HG03095 (cell line): ENCODE results near the gene SULT2A1.
"Not testable (repeated sequence)": the region's sequence is repeated elsewhere in the genome, so short reads cannot be mapped to it uniquely, and the experiment has no call there.

ENCODE experiments used
- ATAC-seq: cut with Tn5 transposase; IDR thresholded peaks from one replicate; pipeline ENCODE4 v1.9.1; 2021; ENCODE audit warnings: moderate library complexity; ENCODE audit not compliant: unreplicated experiment

The SULT2A1 gene

DNA sequence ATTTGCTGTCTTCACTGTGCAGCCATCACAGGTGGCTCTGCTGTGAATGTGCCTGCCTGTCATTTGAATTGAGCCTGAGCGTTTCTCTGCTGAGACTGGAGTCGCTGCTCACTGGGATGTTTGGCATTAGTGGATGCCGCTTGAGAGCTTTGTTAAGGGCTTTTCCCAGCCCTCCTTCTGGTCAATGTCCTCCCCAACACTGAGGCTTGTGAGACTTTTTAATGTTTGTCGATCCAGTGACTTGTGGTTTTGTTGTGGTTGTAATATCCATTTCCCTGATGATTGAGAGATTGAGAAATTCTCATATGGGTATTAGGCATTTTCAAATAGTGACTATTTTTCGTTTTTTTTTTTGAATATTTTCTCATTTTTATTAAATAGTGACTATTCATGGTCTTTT, 24.5 kb downstream of the SULT2A1 start:
- no peak for ATAC-seq

DNA sequence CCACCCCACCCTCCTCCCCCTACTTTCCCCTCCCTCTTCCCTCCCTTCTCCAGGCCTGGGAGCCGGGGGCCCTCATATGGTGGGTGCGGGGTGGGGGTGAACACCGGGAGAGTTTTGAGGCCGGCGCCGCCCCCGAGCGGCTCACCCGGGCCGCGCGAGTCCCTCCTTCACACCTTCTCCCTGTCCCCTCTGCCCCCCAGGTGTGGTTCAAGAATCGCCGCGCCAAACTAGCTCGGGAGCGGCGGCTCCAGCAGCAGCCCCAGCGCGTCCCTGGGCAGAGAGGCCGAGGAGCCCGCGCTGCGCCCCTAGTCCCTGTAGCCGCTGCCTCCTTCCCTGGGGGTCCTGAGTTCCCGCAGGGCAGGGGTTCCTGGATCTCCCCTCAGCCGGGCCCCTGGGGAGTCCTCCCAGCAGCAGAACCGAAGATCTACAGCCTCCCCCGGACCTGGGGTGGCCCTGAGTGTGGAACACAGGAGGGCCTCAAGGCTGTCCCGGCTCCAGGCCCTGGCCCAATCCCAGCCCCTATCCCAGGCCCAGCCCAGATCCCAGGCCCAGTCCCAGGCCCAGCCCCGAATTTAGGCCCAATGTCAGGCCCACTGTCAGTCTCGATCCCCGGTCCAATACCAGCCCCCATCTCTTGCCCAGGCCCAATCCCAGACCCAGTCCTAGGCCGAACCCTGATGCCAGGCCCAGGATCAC, 25.4 kb downstream of the SULT2A1 start:
- no peak for ATAC-seq

DNA sequence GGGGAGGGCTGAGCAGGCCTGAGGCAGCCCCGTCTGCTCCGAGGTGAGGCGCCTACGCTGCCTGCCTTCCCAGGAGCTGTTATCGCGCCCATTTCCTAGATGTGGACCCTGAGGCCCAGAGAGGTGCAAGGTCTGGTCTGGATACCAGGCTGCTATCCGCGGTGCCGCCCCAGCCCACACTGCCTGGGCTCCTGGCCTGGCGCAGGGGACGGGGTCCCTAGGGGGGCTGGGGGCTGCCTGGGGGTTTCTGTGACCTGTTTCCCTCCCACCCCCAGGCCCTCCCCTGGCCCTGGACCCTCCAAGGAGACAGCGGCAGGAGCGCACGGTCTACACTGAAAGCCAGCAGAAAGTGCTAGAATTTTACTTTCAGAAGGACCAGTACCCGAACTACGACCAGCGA, 26.3 kb downstream of the SULT2A1 start:
- not testable (repeated sequence) for ATAC-seq

DNA sequence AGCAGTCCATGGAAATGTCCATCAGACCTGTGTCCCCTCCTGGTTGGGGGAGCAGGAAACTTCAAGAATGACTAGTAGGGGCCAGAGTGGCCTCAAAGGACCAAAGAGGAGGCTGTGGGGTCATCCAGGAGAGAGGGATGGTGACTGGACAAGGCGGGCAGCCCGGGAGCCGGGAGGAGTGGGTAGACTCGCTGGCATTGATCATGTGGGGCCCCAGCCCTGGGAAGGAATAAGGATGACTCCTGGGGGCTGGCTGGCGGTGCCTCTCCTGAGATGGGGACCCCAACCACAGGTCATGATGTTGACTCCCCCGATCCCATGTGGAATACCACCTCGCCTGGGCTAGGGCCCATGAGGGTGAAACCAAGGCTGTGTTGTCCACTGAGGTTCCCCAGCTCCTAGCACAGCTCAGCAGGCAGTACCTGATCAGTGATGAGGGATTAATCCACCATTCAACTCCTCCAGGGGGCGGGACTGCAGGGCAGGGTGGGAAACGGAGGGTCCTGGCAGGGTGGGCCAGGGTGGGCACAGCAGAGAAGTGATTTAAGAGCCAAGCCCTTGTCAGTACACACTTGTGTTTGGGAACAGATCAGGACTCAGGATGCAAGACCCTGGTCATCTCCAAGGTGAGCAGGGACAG, 27.3 kb downstream of the SULT2A1 start, which contains the start of gene TPRX2:
TSS of gene TPRX2 (plus strand) at position 590 of the 640 bp plus-strand sequence. CDS start at position 602, 12 bp downstream.
- not testable (repeated sequence) for ATAC-seq

DNA sequence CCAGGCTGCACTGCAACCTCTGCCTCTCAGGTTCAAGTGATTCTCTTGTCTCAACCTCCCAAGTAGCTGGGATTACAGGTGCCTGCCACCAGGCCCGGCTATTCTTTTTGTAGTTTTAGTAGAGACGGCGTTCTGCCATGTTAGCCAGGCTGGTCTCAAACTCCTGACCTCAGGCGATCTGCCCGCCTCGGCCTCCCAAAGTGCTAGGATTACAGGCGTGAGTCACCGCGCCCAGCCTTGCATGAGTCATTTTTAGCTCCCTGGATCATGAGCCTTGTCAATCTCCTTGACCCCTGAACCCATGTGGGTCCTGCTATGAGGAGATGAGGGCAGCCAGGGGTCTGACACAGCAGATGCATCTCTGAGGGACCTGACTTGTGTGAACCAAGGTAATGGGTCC, 27.9 kb downstream of the SULT2A1 start:
- ATAC-seq, result not testable (repeated sequence)

DNA sequence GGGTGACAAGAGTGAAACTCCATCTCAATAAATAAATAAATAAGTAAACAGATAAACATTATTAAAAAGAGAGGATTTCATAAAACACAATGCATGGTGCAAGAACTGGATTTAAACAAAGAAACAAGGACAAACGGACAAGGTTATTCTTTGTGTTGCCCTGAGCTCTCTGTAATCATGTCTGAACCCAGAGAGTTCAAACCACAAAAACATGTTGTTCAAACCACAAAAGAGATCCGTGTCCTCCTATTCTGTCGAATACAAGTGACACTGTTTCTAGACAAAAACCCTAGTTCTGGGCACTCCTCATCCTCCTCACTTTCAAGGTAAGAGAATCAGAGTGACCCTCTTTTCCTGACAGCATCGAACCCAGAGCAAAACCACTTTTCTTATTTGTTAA, 31.7 kb downstream of the SULT2A1 start:
- no peak for ATAC-seq

DNA sequence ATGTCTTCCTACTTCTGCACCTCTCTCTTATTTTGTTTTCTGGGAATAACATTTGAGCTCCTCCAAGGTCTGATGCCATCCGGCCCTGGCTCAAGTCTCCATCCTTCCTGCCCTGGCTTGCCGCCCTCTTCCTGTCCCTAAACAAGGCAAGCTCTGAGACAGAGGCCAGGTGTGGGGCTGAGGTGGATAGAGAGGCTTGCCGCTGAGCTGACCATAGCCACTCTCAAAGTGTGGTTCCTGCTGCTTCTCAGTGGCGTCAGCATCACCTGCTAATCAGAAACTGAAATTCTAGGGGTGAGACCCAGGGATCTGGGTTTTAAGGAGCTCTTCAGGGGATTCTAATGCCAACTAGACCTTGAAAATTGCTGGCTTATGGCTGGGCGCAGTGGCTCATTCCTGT, 33.1 kb downstream of the SULT2A1 start:
- no peak for ATAC-seq

DNA sequence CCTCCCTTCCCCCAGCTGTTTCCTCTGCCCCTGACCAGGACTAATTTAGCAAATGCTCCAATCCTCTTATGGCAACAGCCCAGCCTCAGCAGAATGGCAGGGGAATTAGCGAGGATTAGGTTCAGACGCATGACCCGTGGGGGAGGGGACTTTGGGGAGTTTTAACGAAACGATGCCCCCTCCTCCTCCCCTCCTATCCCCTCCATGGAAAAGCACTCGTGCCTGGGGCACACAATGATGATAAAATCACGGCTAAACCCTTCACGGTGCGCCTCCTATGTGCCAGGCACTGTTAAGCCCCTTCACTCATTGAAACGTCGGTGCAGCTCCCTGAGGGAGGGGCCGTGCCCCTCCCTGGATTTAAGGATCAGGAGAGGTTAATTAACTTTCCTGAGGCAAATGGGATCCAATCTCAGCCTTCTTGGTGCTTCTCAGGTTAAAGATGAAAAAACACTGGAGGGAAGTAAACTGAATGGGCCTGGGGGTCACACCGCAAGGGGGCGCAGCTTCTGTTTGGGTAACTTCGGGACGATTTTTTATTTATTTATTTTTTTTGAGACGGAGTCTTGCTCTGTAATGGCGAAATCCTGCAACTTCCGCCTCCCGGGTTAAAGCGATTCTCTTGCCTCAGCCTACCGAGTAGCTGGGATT, 37.2 kb downstream of the SULT2A1 start:
- no peak for ATAC-seq

DNA sequence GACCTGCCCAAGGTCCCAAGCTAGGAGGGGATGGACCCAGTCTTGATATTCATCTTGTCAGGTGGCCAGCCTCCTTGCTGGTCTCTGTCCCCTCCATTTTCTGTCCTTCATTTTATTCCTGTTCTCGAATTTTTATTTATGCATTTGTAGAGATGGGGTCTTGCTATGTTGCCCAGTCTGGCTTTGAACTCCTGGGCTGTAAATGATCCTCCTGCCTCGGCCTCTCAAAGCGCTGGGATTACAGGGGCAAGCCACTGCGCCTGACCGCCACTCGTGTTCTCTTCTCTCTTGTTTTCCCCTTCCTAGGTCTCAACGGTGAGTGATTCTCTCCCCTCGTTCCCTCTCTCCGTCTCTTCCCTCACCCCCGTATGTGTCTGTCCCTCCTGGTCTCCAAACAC, 37.7 kb downstream of the SULT2A1 start:
- ATAC-seq, result no peak

DNA sequence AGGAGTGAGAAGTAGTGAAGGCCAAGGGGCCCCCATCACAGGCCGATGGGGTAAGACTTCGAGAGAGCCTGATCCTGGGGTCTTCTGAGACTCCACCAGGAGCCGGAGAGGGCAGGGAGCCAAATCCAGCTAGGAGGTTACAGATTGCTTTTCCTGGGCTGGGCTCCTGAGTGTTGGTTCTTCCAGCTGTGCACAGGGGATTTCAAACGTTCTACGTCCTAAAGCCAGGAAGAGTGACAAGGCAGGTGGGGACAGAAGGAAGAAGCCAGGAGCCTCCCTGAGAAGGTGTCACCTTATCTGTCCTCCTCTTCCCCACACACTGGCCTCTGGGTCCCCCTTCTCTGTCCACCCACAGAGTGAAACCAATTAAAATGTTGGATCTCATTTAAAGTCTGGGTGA, 43.2 kb downstream of the SULT2A1 start:
- no peak for ATAC-seq

DNA sequence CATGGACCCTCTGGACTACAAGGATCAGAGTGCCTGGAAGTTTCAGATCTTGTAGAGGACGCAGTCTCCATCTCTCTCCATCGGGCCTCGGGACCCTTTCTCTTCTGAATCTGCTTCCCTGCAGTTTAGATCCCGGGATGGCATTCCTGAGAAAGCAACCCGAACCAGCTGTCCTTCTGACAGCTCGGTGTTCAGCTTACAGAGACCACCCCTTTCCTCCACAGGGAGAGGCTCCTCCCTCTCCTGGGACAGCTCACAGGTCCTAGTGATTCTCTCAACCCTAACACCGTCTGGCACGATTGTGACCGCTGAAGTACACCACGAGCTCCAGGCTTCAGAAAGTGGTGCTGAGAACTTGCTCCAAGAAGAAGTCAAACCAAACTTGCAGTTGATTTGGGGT, 46.2 kb downstream of the SULT2A1 start:
- no peak for ATAC-seq

DNA sequence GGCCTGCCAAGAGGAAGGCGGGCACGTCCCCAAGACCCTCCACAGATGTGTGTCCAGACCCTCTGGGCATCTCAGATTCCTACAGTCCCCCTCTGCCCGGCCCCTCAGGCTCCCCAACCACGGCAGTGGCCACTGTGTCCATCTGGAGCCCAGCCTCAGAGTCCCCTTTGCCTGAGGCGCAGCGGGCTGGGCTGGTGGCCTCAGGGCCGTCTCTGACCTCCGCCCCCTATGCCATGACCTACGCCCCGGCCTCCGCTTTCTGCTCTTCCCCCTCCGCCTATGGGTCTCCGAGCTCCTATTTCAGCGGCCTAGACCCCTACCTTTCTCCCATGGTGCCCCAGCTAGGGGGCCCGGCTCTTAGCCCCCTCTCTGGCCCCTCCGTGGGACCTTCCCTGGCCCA, 46.7 kb downstream of the SULT2A1 start:
- no peak for ATAC-seq

DNA sequence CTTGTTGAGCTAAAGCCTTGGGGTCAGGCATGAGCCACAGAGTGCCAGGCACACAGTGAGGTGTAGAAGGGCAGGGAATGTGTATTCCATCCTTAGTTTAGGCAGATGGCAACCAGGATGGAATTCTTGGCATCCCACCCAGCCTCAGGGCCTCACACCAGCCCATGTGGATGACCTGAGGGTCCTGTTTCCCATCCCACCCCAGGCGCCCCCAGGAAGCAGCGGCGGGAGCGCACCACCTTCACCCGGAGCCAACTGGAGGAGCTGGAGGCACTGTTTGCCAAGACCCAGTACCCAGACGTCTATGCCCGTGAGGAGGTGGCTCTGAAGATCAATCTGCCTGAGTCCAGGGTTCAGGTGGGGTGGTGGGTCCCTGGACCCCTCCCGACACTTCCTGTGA, 50.1 kb downstream of the SULT2A1 start:
- ATAC-seq, result no peak

DNA sequence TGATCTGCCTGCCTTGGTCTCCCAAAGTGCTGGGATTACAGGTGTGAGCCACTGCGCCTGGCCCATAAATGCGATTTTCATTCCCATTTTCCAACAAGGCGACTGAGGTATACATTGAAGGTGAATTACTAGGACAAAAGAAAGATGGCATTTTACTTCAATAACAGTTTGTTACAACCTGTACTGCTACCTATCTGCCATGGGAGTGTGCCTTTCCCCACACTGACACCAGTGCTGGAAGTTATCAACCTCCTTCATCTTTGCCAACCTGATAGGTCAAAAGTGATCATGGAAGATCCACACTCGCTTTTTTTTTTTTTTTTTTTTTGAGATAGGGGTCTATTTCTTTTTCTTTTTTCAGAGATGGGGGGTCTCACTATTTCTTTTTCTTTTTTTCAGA, 53.4 kb downstream of the SULT2A1 start:
- no peak for ATAC-seq

DNA sequence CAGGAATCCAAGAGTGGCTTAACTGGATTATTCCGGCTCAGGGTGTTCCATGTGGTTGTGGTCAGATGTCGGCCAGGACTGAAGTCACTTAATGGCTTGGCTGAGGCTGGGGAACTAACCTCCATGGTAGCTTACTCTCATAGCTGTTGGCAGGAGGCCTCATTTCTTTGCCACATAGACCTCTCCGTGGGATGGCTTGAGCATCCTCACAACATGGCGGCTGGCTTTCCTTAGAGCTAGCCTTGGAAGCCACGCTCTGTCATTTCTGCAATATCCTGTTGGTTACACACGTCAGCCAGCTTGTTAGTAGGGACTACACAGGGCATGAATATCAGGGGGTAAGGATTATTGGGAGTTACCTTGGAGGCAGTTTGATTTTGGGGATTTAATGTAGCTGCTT, 59.3 kb downstream of the SULT2A1 start:
- no peak for ATAC-seq

DNA sequence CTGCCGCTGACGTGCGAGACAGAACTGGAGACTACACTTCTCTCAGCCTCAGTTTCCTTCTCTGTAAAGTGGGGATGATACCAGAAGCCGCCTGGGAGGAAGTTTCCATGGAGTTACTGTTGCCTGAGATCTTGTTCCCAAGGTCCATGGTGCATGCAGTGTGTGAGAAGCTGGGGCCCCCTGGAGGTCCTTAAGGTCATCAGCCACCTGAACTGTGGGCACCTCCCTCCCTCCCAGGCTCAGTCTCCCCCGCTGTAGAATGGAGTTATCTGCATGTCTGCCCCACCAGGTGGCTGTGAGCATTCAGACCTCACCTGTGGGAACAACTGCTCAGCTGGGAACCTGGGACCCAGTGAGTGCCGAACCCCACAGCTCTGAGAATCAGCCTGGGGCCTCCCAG, 61.7 kb downstream of the SULT2A1 start:
- no peak for ATAC-seq

DNA sequence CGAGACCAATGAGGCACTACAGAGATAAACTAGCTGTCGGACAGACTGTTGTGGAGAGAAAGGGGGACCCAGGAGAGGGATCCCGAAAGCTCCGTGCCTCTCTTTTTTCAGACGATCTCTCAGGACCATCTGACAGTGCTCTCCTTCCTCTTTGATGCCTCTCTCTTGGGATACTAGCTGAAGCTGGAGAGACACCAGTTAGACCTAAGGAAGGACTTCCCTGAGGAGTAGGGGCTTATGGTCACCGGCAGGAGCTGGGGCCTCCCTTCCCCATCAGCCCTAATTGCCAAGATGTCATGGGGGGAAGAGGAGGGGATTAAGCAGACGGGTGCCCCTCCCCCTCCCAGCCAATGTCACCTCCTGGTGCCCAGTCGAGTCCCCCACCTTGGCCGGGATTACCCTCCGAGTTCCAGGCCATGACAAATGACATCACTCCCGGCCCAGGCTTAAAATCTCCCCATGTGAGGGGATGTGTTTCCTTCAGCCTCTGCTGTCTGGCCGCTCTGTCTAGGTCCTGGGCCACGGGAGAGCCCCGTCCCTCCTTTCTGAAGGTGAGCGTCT, 64.6 kb downstream of the SULT2A1 start, which contains the start of gene CRX:
TSS of gene CRX (plus strand) at position 478 of the 561 bp plus-strand sequence. CDS start 12,507 bp downstream, outside the sequence.
- no peak for ATAC-seq
